GM20431 (cell line): Measurements from ENCODE around the gene ANKRD12.
"Not testable (repeated sequence)": the region's sequence is repeated elsewhere in the genome, so short reads cannot be mapped to it uniquely, and the experiment has no call there.

Source experiments
- in situ Hi-C: fragments of 300-500 bp; cut with MseI, MboI; formaldehyde crosslinking; loops from one replicate; pipeline ENCODE4 v1.15.0; 2020; ENCODE audit warnings: low sequenced_read_pairs; ENCODE audit not compliant: unreplicated experiment

The ANKRD12 gene

GRCh38 chr18:9221040-9221439, 84.5 kb downstream of the ANKRD12 start:
- in situ Hi-C loops, result no loop called here

- in situ Hi-C loops, result no loop called here
These were observed 85.1 kb downstream of the ANKRD12 start for GRCh38 chr18:9221661-9222060.

- in situ Hi-C loops, result no loop called here
These were observed 86.8 kb downstream of the ANKRD12 start for GRCh38 chr18:9223356-9223755.

GRCh38 chr18:9226463-9226862, 89.9 kb downstream of the ANKRD12 start:
- in situ Hi-C loops, result no loop called here

DNA sequence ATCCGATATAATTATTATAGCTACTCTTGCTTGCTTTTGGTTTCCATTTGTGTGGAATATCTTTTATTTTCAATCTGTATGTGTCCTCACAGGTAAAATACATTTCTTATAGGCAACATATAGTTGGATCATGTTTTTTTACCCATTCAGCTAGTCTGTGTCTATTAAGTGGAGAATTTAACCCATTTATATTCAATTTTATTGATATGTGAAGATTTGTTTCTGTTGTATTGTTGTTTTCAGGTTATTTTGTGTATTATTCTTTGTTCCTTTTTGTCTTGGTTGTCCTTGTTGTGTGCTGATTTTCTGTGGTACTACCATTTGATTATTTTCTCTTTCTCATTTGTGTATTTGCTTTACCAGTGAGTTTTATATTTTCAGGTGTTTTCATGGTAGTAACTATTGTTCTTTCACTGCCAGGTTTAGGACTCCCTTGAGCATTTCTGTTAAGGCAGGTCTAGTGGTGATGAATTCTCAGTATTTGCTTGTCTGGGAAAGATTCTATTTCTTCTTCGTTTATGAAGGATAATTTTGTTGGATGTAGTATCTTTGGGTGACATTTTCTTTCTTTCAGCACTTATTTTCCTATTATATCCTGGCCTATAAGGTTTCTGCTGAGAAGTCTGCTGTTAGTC, 95.4 kb downstream of the ANKRD12 start:
- in situ Hi-C loops, result no loop called here

DNA sequence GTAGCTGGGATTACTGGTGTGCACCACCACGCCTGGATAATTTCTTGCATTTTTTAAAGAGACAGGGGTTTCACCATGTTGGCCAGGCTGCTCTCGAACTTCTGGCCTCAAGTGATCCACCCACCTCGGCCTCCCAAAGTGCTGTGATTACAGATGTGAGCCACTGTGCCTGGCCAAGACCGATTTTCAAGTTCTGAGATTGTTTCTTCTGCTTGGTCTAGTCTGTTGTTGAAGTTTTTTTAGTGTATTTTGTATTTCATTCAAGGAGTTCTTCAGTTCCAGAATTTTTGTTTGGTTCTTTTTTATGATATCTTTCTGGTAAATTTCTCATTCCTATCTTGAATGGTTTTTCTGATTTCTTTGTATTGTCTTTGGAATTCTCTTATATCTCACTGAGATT, 96.4 kb downstream of the ANKRD12 start:
- in situ Hi-C loops, result no loop called here

GRCh38 chr18:9233771-9234440, 97.3 kb downstream of the ANKRD12 start:
- in situ Hi-C loops, result no loop called here

DNA sequence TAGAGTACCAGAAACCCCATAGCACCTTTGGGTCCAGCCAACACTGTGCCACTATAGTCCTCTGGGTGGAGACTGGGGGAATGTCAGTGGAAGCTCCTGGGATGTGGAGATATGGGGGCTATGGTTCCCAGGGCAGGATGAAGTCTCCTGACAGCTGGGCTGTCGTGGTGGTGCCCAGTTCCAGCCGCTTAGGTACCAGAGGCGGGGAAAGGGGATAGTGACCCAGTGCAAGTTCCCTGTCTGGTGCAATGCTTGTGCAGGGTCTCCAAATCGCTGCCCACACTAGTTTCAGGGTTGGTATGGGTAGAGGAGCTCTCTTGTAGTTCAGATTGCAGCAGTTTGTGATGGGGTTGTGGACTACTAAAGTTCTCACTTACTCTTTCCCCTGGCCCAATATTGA, 97.9 kb downstream of the ANKRD12 start:
- in situ Hi-C loops, result no loop called here

GRCh38 chr18:9237981-9238380, 101.4 kb downstream of the ANKRD12 start:
- in situ Hi-C loops, result no loop called here

- in situ Hi-C loops, result no loop called here
These were observed 103.1 kb downstream of the ANKRD12 start for GRCh38 chr18:9239720-9240119.

DNA sequence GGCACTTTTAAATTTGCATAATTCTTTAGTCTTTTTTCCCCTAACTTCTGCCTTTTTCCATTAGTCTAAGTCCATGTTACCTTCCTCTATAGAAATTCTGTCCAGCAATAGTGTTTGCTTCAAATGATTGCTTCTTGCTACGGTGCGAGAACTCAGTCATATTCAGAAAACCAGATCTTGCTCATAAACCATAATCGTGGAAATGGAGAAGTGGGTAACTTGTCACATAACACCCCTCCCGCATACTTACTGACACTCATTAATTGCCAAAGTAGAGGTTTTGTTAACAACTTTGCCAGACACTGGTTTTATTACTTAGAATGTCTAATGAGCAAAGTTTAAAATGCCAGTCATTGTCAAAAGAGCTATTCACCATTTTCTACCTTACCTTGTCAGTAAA, 103.7 kb downstream of the ANKRD12 start:
- in situ Hi-C loops, result no loop called here

- in situ Hi-C loops, result no loop called here
These were observed 106.4 kb downstream of the ANKRD12 start for GRCh38 chr18:9243029-9243428.

GRCh38 chr18:9244376-9244775, 107.8 kb downstream of the ANKRD12 start:
- in situ Hi-C loops, result no loop called here

DNA sequence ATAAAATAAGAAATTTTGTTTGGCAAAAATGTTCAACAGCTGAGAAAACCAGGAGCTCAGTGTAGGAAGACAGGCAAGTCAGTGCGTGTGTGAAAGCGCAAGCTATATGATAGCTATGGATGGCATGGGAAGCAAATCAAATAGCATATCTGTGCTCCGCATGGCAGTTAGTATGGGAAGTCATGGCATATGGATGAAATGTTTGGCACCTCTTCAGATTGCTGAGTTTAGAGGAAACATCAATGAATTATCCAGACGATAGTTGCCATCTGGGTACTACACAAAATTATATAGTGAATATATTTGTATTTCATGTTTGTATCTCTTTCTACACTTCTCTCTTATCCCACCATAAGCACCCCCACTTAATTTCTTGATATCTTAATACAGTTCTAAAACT, 112.1 kb downstream of the ANKRD12 start:
- in situ Hi-C loops, result no loop called here

DNA sequence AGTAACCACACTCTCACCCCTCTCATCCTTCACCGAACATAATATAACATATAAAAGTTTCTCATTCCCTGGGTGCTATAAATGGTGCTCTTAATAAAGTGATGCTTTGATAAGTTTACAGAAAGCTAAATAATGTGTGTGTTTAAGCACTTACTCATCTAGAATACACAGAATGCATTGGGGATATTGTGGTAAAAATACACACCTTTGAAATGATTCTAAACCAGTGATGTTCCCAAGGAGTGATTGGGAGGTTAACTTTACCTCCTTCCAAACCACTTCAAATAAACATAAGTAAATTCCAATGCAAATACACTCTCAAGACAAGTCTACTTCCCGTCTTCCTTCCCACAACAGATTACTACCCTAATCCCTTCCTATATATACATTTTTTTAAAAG, 112.7 kb downstream of the ANKRD12 start:
- in situ Hi-C loops, result no loop called here

- in situ Hi-C loops, result no loop called here
These were observed 122.6 kb downstream of the ANKRD12 start for GRCh38 chr18:9259173-9259572.

DNA sequence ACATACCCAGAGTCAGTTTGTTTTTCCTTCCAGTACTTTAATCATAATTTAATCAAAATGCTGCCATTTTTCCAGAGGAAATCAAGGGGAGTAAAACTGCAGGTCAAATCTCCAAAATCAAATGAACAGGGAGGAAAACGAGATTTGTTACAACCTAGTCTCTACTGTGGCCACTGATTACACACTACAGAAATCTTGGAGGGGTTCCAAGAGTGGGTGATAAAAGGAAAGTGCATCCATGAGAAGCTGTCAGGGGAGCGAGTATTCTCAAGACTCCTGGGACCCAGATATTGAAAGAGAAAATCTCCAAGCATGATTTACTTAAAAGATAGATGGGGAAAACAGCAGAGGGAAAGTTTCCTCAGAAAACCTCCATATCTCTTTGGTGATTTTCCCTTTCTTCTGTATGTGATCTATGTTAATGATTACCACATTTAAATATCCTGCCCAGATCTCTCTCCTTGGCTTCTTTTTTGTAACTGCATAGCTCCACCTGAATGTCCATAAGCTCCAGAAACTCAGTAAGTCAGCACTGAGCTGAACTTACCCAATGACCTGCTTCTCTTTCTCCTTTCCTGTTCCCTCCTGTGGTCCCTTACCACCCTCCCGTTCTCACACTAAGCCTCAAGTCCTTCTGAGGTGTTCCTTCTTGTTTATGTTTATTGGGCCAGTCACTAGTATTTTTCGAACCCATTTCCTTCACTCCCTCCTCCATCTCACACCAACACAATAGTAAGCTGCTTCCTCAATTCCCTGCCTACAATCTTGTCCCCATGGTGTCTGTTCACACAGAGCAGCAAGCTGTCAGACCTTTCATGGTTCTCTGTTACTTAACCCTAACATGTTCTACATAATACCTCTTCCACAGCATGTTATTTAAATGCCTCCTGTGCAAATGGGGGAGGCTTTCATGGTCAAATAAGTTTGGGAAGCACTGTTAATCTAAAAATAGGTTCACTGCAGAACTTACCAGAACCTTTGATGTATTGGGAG, 124.1 kb downstream of the ANKRD12 start:
- in situ Hi-C loops, result no loop called here

DNA sequence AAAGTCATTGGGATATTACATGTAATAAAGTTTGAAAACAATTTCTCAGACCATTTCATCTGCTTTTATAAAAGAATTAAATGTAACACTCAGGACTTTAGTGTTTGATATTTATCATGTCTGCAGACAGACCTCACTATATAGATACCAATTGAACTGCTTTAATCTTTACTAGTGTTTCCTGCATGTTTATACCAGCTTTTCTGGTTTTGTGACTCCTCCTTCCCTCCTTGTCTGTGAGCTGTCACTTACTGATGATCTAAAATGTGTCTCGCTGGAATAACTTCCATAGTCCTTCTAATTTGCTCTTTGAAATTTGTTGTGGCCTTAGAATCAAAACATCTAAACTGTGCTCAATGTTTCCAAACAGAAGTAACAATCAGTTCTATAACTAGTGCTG, 126.7 kb downstream of the ANKRD12 start:
- in situ Hi-C loops, result no loop called here

DNA sequence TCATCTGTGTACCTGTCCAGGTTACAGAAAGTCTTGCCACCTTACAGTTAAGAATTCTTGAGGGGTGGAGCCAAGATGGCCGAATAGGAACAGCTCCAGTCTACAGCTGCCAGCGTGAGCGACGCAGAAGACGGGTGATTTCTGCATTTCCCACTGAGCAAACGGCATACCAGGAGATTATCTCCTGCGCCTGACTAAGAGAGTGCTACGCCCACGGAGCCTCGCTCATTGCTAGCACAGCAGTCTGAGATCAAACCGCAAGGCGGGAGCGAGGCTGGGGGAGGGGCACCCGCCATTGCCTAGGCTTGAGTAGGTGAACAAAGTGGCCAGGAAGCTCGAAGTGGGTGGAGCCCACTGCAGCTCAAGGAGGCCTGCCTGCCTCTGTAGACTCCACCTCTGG, 128.2 kb downstream of the ANKRD12 start:
- in situ Hi-C loops, result not testable (repeated sequence)

DNA sequence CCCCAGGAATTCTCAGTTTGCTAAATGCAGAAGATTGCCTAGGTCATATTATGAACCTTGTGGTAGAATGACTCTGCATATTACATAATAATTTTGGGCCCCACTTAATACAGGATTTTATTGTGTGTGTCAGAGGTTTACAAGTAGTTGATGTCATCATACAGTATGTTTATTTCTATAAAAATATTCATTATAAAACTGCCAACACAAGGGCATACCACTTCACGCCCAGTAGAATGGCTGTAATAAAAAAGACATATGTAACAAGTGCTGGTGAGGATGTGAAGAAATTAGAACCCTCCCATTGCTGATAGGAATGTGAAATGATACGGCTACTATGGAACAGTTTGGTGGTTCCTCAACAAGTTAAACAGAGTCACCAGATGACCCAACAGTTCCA, 136.6 kb downstream of the ANKRD12 start:
- in situ Hi-C loops, result no loop called here

DNA sequence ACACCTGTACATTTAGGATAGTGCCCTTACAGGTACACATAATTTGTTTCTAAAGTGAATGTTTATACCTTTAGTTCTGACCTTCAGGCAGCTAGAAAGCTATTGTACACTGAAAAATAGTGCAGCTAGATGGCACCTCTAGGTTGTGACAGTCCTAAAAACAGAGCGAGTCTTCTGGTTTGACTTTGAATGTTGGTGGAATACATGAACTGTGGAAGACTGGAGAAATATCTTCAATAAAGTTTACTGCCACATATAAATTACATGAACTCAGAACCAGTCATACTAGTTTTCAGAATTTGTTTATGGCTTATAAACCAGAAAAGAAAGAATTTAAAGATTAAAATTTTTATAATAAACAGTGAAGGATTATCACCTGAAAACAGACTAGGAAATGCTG, 139.3 kb downstream of the ANKRD12 start:
- in situ Hi-C loops, result no loop called here
